IPS-18c (cell line): ENCODE data around the gene LTBP4.
"Not testable (repeated sequence)": the region's sequence is repeated elsewhere in the genome, so short reads cannot be mapped to it uniquely, and the experiment has no call there.

Experiments used
- H3K4me3 ChIP-seq: 2 replicates; pipeline ENCODE4 v1.7.0; 2013; ENCODE audit warnings: low read depth, mild to moderate bottlenecking, low read length, moderate library complexity; ENCODE audit not compliant: insufficient read depth
- H3K9me3 ChIP-seq: one replicate; pipeline ENCODE4 v1.6.1; 2013; ENCODE audit warnings: mild to moderate bottlenecking, low read length, moderate library complexity; ENCODE audit not compliant: control insufficient read depth, insufficient read depth

Gene LTBP4

DNA sequence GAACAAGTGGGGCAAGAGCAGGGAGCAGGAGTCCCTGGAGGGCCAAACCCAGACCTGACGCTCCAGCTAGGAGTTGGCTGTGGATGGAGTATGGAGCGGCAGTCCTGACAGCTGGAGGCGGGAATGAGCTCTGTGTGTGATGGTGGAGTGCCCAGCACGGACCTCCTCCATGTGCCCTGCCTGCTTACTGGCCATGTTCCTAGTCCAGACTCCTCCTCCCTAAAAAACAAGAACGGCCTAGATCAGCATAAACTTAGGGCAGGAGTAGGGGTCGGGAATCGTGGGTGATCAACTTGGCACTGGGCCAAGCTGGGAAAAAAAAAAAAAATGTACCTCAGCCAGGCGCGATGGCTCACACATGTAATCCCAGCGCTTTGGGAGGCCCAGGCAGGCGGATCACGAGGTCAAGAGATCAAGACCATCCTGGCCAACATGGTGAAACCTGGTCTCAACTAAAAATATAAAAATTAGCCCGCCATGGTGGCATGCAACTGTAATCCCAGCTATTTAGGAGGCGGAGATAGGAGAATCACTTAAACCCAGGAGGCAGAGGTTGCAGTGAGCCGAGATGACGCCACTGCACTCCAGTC, 29.5 kb downstream of the LTBP4 start:
- no peaks in the 10 kb centered on the region for H3K9me3 ChIP-seq
- H3K4me3 ChIP-seq: peak overlapping the region; percentile 9; the same call in 1 of the 2 replicates

DNA sequence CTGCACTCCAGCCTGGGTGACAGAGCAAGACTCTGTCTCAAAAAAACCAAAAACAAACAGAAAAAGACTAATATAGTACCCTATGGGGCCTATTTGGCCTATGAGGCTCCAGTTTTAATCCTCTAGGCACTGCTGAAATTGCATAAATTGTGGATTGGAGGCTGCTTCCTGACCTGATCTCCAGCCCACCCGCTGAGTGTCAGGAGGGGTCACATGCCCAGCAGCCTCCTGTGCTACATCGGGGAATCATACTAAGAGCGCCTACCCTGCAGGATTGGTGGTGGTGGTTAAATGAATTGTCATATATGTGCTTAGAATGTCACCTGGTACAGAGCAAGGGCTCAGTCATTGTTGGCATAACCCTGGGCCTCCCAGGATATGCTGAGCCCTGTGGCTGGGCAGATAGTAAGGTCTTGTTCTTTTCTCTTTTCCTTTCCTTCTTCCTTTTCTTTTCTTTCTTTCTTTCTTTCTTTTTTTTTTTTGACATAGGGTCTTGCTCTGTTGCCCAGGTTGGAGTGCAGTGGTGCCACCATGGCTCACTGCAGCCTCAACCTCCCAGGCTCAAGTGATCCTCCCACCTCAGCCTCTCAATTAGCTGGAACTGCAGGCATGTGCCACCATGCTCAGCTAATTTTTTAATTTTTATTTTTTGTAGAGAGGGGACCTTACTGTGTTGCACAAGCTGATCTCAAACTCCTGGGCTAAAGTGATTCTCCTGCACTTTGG, 31.3 kb downstream of the LTBP4 start:
- H3K9me3 ChIP-seq: no peaks in the 10 kb centered on the region
- H3K4me3 ChIP-seq: no peak overlapping the region

DNA sequence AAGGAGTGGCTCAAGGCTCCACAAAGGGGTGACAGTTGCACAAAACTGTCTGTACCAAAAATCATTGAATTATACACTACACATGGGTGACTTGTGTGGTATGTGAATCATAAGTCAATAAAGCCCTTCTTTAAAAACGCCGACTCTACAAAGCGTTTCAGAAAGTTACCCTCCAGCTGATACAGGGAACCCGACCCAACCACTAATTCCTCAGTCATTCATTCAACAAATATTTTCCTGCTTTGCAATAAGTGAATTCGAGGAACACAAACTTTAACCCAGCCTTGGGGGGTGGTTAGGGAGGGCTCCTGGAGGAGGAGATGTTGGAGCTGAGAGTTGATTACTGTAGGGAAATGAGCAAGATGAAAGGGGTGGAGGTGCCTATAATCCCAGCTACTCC, 32.0 kb downstream of the LTBP4 start:
- Histone ChIP-seq H3K9me3 (no peaks in the 10 kb centered on the region), H3K4me3 (no peak overlapping the region)

DNA sequence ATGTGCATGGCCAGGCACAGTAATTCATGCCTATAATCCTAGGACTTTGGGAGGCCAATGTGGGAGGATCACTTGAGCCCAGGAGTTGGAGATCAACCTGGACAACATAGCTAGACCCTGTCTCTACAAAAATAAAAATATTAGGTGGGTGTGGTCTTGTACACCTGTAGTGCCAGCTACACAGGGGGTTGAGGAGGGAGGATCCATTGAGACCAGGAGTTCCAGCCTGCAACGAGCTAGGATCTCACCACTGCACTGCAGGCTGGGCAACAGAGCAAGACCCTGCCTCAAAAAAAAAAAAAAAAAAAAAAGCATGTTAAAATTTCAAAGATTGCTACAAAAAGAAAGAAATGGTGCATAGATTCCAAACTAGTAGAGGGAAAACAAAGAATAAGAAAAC, 37.2 kb downstream of the LTBP4 start:
- H3K9me3 ChIP-seq: no peaks in the 10 kb centered on the region
- no peak overlapping the region for H3K4me3 ChIP-seq

DNA sequence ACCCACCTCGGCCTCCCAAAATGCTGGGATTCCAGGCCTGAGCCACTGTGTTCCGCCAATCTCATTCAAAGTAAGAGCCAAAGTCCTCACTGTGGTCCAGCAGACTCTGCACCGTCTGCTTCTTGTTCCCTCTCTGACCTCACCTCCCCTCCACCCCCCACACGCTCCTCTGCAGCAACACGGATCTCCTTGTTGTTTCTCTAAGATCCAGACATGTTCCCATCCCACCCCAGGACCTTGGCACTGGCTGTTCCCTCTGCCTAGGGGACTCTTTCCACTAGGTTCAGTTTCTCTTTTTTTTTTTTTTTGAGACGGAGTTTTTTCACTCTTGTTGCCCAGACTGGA, 38.4 kb downstream of the LTBP4 start:
- Histone ChIP-seq H3K4me3 (no peak overlapping the region), H3K9me3 (no peaks in the 10 kb centered on the region)

DNA sequence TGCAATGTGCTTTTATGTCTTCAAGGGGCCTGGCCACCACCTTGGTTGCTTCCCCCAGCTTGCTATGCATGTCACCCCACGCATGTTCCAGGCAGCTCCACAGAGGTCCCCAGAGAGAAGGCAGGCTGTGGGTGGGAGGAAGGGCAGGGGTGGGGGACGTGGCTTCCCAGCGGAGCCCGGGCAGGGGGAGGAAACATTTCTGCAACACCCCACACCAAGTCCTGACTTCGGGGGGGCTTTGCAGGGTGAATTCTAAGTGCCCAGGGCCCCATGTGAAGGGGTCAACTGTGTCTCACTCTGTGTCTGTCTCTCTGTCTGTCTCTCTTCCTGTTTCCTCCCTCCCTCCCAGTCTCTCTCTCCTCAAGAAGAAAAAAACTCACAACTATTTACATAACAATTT, 39.6 kb downstream of the LTBP4 start:
- Histone ChIP-seq H3K9me3 (no peaks in the 10 kb centered on the region), H3K4me3 (no peak overlapping the region)

DNA sequence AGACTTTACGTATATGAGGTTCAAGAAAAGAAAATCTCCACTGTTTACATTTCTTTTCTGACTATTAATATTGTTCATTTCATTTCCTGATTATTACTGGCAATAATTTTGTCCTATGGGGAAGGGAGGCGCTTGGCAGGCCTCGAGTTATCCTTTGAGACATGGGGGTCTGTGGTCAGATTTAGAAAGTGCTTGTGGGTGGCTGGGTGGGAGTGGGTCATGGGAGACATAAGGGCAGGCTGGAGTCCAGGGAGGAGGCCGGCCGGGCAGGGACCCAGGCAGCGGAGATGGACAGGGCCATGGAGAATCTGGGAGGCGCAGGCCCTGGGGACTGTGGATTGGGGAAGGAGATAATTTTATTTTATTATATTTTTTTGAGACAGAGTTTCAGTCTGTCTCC, 40.1 kb downstream of the LTBP4 start:
- Histone ChIP-seq H3K9me3 (no peaks in the 10 kb centered on the region), H3K4me3 (no peak overlapping the region)

DNA sequence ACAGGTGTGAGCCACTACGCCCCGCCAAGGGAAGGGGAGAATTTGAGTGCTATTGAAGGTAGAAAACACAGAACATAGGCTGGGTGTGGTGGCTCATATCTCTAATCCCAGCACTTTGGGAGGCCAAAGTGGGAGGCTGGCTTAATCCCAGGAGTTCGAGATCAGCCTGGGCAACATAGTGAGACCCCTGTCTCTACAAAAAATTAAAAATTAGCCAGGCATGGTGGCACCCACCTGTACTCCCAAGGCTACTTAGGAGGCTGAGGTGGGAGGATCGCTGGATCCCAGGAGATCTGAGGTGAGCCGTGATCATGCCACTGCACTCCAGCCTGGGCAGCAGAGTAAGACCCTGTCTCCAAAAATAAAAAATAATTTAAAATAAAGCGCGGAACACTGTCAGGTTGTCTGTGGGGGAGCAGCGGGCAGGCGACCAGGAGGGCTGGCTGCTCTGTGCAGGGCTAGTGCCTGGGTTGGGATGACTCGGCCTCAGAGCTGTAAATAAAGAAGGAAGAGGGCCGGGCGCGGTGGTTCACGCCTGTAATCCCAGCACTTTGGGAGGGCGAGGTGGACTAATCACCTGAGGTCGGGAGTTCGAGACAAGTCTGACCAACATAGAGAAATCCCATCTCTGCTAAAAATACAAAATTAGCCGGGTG, 41.0 kb downstream of the LTBP4 start:
- no peaks in the 10 kb centered on the region for H3K9me3 ChIP-seq
- H3K4me3 ChIP-seq: no peak overlapping the region

DNA sequence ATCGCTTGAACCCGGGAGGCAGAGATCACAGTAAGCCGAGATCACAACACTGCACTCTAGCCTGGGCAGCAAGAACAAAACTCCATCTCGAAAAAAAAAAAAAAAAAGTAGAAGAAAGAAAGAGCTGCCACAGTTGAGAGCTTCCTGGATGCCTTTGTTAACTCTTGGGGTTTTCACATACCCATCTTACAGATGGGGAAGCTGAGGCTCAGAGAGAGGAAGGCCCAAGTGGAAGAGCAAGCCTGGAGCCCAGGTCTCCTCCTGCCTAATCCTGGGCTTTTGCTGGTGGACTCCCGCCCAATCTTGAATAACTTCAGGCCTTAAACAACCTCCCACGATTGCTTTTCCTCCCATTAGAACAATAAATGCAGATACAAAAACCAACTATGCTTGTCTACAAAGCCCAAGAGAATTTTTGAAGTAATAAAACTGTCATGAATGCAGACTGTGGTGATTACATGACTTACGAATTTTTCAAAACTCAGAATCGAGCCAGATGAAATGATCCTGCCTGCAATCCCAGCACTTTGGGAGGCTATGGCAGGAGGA, 41.7 kb downstream of the LTBP4 start:
- H3K4me3 ChIP-seq: no peak overlapping the region
- H3K9me3 ChIP-seq: no peaks in the 10 kb centered on the region

DNA sequence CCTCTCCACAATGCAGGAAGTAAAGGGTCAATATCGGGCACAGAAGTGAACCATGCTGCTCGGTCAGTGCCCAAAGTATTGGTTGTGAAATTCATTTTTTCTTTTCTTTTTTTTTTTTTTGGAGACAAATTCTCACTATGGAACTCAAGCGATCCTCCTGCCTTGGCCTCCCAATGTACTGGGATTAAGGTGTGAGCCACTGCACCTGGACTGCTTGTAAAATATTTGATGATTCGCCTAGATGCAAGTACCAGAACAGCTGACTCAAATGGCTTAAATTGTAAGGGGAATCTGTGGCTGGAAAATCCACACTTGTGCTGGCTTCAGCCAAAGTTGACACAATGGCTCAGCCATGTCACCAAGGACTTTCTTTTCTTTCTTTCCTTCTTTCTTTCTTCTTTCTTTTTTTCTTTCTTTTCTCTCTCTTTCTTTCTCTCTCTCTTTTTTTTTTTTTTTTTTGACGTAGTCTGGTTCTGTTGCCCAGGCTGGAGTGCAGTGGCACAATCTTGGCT, 45.6 kb downstream of the LTBP4 start:
- Histone ChIP-seq H3K9me3 (no peaks in the 10 kb centered on the region), H3K4me3 (no peak overlapping the region)

DNA sequence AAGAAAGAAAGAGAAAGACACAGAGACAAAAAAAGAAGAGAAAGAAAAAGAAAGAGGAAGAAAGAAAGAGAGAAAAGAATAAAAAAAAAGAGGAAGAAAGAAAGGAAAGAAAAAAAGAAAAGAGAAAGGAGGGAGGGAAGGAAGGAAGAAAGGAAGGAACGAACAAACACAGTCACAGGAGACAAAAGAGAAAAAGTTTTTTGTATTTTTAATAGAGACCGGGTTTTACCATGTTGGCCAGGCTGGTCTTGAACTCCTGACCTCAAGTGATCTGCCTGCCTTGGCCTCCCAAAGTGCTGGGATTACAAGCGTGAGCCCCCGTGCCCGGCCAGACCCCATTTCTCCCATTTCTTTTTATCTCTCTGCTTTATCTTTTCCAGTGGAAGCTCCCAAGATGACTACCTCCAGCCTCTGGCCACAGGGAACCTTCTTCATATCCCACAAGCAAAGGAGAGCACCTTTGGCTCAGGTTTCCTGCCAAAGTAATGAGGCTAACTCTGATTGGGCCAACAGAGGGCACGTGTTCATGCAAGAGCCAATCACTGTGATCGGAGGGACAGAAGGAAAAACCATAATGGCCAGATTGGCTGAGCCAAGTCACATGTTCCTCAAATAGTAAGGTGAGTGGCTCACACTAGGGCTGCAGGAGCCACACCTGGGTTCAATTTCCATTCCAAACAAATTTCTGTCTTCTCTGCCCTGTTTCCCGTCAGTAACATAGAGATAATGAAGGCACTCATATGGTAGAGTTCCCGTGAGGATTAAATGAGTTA, 48.9 kb downstream of the LTBP4 start:
- H3K4me3 ChIP-seq: not testable (repeated sequence)

DNA sequence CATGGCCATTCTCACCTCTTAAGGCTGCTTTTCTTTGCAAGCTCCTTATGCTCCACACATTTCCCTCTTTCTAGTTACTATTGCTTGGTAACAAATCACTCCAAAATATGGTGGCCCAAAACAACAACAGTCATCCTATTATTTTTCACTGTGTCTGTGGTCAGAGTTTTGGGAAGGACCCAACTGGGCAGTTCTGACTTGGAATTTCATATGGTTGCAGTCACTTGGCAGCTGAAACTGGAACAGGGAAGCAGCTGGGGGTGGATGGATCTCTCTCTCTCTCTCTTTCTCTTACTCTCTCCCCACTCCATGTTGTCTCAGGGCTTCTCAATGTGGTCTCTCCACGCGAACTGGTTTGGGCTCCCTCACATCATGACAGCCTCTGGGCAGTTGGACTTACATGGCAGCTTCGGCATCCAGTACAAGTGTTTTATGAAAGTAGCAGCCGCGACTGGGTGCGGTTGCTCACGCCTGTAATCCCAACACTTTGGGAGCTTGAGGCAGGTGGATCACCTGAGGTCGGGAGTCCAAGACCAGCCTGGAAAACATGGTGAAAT, 49.7 kb downstream of the LTBP4 start:
- H3K9me3 ChIP-seq: no peaks in the 10 kb centered on the region

More for the DNA sequence above, 48.9 kb downstream of the LTBP4 start:
- not testable (repeated sequence) for H3K9me3 ChIP-seq

DNA sequence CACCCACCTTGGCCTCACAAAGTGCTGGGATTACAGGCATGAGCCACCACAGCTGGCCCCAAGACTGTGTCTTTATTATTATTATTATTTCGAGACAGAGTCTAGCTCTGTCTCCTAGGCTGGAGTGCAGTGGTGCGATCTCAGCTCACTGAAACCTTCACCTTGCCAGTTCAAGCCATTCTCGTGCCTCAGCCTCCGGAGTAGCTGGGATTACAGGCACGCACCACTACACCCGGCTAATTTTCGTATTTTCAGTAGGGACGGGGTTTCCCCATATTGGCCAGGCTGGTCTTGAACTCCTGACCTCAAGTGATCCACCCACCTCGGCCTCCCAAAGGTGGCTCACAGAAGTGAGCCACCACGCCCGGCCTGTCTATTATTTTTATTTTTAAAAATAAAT, 51.1 kb downstream of the LTBP4 start:
- H3K9me3 ChIP-seq, H3K4me3 ChIP-seq: not testable (repeated sequence)

More for the DNA sequence above, 49.7 kb downstream of the LTBP4 start:
- H3K4me3 ChIP-seq: no peak overlapping the region

DNA sequence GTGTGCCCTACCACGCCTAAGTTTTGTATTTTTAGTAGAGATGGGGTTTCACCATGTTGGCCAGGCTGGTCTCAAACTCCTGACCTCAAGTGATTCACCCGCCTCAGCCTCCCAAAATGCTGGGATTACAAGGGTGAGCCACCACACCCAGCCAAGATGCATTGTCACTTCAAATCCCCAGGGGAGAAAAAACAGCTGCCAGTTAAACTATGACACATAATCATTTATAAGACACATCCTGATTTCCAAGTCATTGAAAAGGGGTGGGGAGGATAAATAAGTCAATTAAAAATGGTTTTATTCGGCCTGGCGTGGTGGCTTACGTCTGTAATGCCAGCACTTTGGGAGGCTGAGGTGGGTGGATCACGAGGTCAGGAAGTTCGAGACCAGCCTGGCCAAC, 54.5 kb downstream of the LTBP4 start:
- not testable (repeated sequence) for H3K4me3 ChIP-seq

DNA sequence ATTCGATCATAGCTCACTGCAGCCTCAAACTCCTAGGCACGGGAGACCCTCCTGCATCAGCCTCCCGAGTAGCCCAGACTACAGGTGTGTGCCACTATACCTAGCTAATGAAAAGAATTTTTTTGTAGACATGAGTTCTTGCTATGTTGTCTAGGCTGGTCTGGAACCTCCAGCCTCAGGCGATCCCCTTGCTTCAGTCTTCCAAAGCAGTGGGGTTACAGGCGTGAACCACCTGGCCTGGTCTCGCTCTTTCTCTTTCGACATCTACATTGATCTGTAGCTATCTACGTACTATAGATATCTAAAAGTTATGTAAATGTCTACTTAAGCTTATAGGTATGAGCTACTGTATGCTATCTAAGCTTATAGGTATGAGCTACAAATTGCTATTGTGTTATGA, 56.9 kb downstream of the LTBP4 start:
- H3K9me3 ChIP-seq: no peaks in the 10 kb centered on the region
- H3K4me3 ChIP-seq: no peak overlapping the region

More for the DNA sequence above, 54.5 kb downstream of the LTBP4 start:
- H3K9me3 ChIP-seq: not testable (repeated sequence)

DNA sequence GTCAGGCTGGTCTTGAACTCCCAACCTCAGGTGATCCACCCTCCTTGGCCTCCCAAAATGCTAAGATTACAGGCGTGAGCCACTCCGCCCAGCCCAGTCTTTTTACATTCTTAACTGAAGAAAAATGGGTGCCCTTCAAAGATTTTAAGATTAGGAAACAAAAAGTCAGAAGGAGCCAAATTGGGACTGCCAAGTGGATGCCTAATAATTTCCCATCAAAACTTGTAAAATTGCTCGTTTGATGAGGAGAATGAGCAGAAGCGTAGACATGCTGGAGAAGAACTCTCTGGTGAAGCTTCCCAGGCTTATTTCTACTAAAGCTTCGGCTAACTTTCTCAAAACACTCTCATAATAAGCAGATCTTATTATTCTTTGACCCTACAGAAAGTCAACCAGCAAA, 57.9 kb downstream of the LTBP4 start:
- H3K9me3 ChIP-seq: no peaks in the 10 kb centered on the region
- no peak overlapping the region for H3K4me3 ChIP-seq

DNA sequence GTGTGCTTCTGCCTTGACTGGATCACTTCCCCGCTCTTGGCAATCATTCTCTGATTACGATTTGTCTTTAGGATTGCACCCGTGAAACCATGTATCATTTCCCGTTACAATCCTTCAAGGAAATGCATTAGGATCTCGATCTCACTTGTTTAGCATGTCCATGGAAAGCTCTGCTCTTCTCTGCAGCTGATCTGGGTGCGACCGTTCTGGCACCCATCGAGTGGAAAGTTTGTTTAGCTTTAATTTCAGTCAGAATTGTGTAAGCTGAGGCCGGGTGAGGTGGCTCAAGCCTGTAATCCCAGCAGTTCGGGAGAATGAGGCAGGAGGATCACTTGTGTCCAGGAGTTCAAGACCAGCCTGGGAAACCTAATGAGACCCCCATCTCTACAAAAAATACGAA, 58.4 kb downstream of the LTBP4 start:
- H3K4me3 ChIP-seq: no peak overlapping the region
- no peaks in the 10 kb centered on the region for H3K9me3 ChIP-seq
